Caco-2 (cell line): ENCODE results near the gene CAND1. TPM values are rescaled to one million over a fixed set of nuclear protein-coding genes. Genes with fewer than 3 reads are reported as not detected.

Source experiments
- BruUV-seq: library from RNA; stranded (reverse); fragments of 400-500 nt; replicated peaks from 2 replicates; lab custom pipeline; 2021; lab: Mats Ljungman, UMichigan
- CTCF ChIA-PET: fragments of 300-600 bp; sonication (Branson Sonifier 250); formaldehyde crosslinking; loops from one replicate; lab custom pipeline; 2022; ENCODE audit warnings: antibody characterized with exemption; lab: Charles Lee
- POLR2A ChIA-PET: fragments of 300-600 bp; sonication (Branson Sonifier 250); formaldehyde crosslinking; loops from one replicate; lab custom pipeline; 2022; ENCODE audit warnings: antibody characterized with exemption; lab: Charles Lee
- DNase-seq, 2 experiments: peaks; one replicate each; pipeline versions ENCODE4 v3.0.0 to v3.0.0-alpha.2; 2020 to 2022
- H3K27me3 ChIP-seq: replicated peaks from 2 replicates; pipeline ENCODE4 v1.6.0; 2011; ENCODE audit warnings: low read length; ENCODE audit not compliant: control insufficient read depth, insufficient read depth
- H3K36me3 ChIP-seq: 2 replicates; pipeline ENCODE4 v1.5.1; 2011; ENCODE audit warnings: low read length; ENCODE audit not compliant: control insufficient read depth, insufficient read depth
- H3K4me1 ChIP-seq: fragments of 250-450 bp; sonication (Bioruptor Pico); 2 replicates; pipeline ENCODE4 v1.5.1; 2020; ENCODE audit warnings: mild to moderate bottlenecking
- H3K4me3 ChIP-seq: 2 replicates; pipeline ENCODE4 v1.5.1; 2011; ENCODE audit warnings: low read depth, mild to moderate bottlenecking, control low read depth, low read length
- H3K9me3 ChIP-seq: fragments of 250-450 bp; sonication (Bioruptor Pico); 2 replicates; pipeline ENCODE4 v1.5.1; 2020; ENCODE audit warnings: mild to moderate bottlenecking, moderate library complexity
- H3K27ac Mint-ChIP-seq: one replicate; pipeline ENCODE4 v1.8.0; 2022; ENCODE audit warnings: mixed read lengths; ENCODE audit not compliant: unreplicated experiment
- H3K27me3 Mint-ChIP-seq: one replicate; pipeline ENCODE4 v1.8.0; 2022; ENCODE audit warnings: mixed read lengths; ENCODE audit not compliant: insufficient read depth, unreplicated experiment
- H3K36me3 Mint-ChIP-seq: one replicate; pipeline ENCODE4 v1.8.0; 2022; ENCODE audit warnings: mild to moderate bottlenecking, mixed read lengths; ENCODE audit not compliant: insufficient read depth, unreplicated experiment
- H3K4me1 Mint-ChIP-seq: one replicate; pipeline ENCODE4 v1.8.0; 2022; ENCODE audit warnings: low read depth, mixed read lengths; ENCODE audit not compliant: unreplicated experiment
- H3K4me3 Mint-ChIP-seq: one replicate; pipeline ENCODE4 v1.8.0; 2022; ENCODE audit warnings: mild to moderate bottlenecking, moderate library complexity, mixed read lengths; ENCODE audit not compliant: unreplicated experiment
- H3K9me3 Mint-ChIP-seq: one replicate; pipeline ENCODE4 v1.8.0; 2022; ENCODE audit warnings: mixed read lengths; ENCODE audit not compliant: unreplicated experiment
- CTCF ChIP-seq, 2 experiments: fragments of 200-600 bp in 1 of 2; IDR thresholded peaks; 1 replicate in 1 of 2; 2 replicates in 1 of 2; pipeline versions ENCODE4 v1.5.1 to v1.8.0; 2011 to 2022; ENCODE audit warnings: antibody characterized with exemption in 1 of 2, control low read depth in 1 of 2, inconsistent platforms in 1 of 2, low read depth in 1 of 2, low read length in 1 of 2, mild to moderate bottlenecking in 1 of 2, moderate library complexity in 1 of 2; ENCODE audit not compliant: insufficient read depth in 1 of 2, severe bottlenecking in 1 of 2, unreplicated experiment in 1 of 2
- intact Hi-C: fragments of 100-400 bp; cut with micrococcal nuclease; formaldehyde crosslinking; loops from one replicate; pipeline ENCODE4 v1.10.0; 2022; ENCODE audit not compliant: unreplicated experiment
- total RNA-seq: library from RNA; stranded (reverse); gene quantifications from 2 replicates; pipeline ENCODE4 v1.2.3, GENCODE V29; 2022

CAND1 gene
- total RNA-seq, 1 experiment from 2014 or later, result 148 TPM

- Histone ChIP-seq H3K27me3 (no peaks in the 10 kb centered on the region), H3K9me3 (no peaks in the 10 kb centered on the region), H3K4me1 (no peaks in the 10 kb centered on the region), H3K4me3 (no peak overlapping the region), H3K36me3 (no peaks in the 10 kb centered on the region)
- no peaks in the 10 kb centered on the region for H3K36me3 Mint-ChIP-seq
- H3K4me3 Mint-ChIP-seq, result no peak overlapping the region
- H3K9me3 Mint-ChIP-seq, result no peaks in the 10 kb centered on the region
- H3K27ac Mint-ChIP-seq, result no peak overlapping the region
- CTCF ChIA-PET, result interaction anchor here (1.5 kb wide), 1 partner anchor 62 kb away, joined by 12 read pairs; no protein-coding TSS in a partner anchor
- DNase-seq, result no peak
- POLR2A ChIA-PET, result no interaction called here
- intact Hi-C loops, result loop anchor here (2.0 kb wide), 1 partner anchor 534 kb away; no protein-coding TSS in a partner anchor
- TF ChIP-seq CTCF (IDR thresholded peaks at IDR 0.05; ENCODE audit: insufficient read depth in 1 of 2, low read depth in 1 of 2, low read length in 1 of 2, severe bottlenecking in 1 of 2, unreplicated experiment in 1 of 2), result no peak
- no TSS peak for BruUV-seq
- peaks cover 14% of the 10 kb centered on the region for H3K27me3 Mint-ChIP-seq
- no peaks in the 10 kb centered on the region for H3K4me1 Mint-ChIP-seq
These were observed 45.9 kb upstream of the CAND1 start for GRCh38 chr12:67223225-67223624.

GRCh38 chr12:67237231-67237630 is 31.9 kb upstream of the CAND1 start:
- Histone ChIP-seq H3K4me1 (no peaks in the 10 kb centered on the region), H3K4me3 (no peak overlapping the region), H3K27me3 (no peaks in the 10 kb centered on the region), H3K9me3 (peaks cover 4% of the 10 kb centered on the region; the same call in 1 of the 2 replicates), H3K36me3 (no peaks in the 10 kb centered on the region)
- ChIA-PET CTCF (interaction anchor here (0.5 kb wide), 1 partner anchor 18 kb away, joined by 4 read pairs; no protein-coding TSS in a partner anchor), POLR2A (no interaction called here)
- intact Hi-C loops, result no loop called here
- no peaks in the 10 kb centered on the region for H3K36me3 Mint-ChIP-seq
- H3K4me3 Mint-ChIP-seq, result no peak overlapping the region
- no peak for DNase-seq
- peaks cover 9% of the 10 kb centered on the region for H3K27me3 Mint-ChIP-seq
- H3K9me3 Mint-ChIP-seq, result peaks cover 6% of the 10 kb centered on the region
- no TSS peak for BruUV-seq
- no peak overlapping the region for H3K27ac Mint-ChIP-seq
- no peaks in the 10 kb centered on the region for H3K4me1 Mint-ChIP-seq
- TF ChIP-seq CTCF (IDR thresholded peaks at IDR 0.05; ENCODE audit: insufficient read depth in 1 of 2, low read depth in 1 of 2, low read length in 1 of 2, severe bottlenecking in 1 of 2, unreplicated experiment in 1 of 2), result no peak

GRCh38 chr12:67239061-67239460 is 30.1 kb upstream of the CAND1 start:
- H3K4me3 Mint-ChIP-seq, result no peak overlapping the region
- DNase-seq, result no peak

More at GRCh38 chr12:67239061-67239460, 30.1 kb upstream of the CAND1 start:
- intact Hi-C loops, result no loop called here
- Mint-ChIP-seq H3K9me3 (peaks cover 6% of the 10 kb centered on the region), H3K36me3 (no peaks in the 10 kb centered on the region), H3K27me3 (peaks cover 9% of the 10 kb centered on the region), H3K4me1 (no peaks in the 10 kb centered on the region), H3K27ac (no peak overlapping the region)
- no TSS peak for BruUV-seq
- H3K9me3 ChIP-seq, result peaks cover 4% of the 10 kb centered on the region; the same call in 1 of the 2 replicates
- POLR2A ChIA-PET, result no interaction called here
- no peaks in the 10 kb centered on the region for H3K27me3 ChIP-seq
- H3K4me3 ChIP-seq, result no peak overlapping the region
- no peaks in the 10 kb centered on the region for H3K36me3 ChIP-seq
- no peak for TF ChIP-seq CTCF (IDR thresholded peaks at IDR 0.05; ENCODE audit: insufficient read depth in 1 of 2, low read depth in 1 of 2, low read length in 1 of 2, severe bottlenecking in 1 of 2, unreplicated experiment in 1 of 2)
- CTCF ChIA-PET, result no interaction called here
- H3K4me1 ChIP-seq, result no peaks in the 10 kb centered on the region
